SK-N-SH (cell line): ENCODE data around the gene PYGB. TPM values are rescaled to one million over a fixed set of nuclear protein-coding genes. Genes with fewer than 3 reads are reported as not detected.

Experiments
- CTCF ChIA-PET: fragments of 300-600, 350-600 bp; formaldehyde crosslinking; extraction: SDS; loops from one replicate; lab custom pipeline; 2021; lab: Yijun Ruan, JAX
- POLR2A ChIA-PET: fragments of 350-600 bp; sonication (Branson Sonifier 250); formaldehyde crosslinking; extraction: SDS; loops from one replicate; lab custom pipeline; 2020; ENCODE audit warnings: antibody characterized with exemption, inconsistent platforms; lab: Yijun Ruan, JAX
- DNase-seq: peaks from one replicate; pipeline ENCODE4 v3.0.0; 2012
- H2AFZ ChIP-seq: fragments of 200-600 bp; sonication (generic); 2 replicates; pipeline ENCODE4 v1.8.1; 2016; ENCODE audit warnings: antibody characterized with exemption, mild to moderate bottlenecking, low read depth
- H3F3A ChIP-seq: fragments of 200-600 bp; sonication (generic); replicated peaks from 2 replicates; pipeline ENCODE3; 2016; ENCODE audit warnings: antibody characterized with exemption, mild to moderate bottlenecking; ENCODE audit not compliant: insufficient read depth
- H3K27ac ChIP-seq, 2 experiments: fragments of 200-500 bp in 1 of 2; fragments of 200-600 bp in 1 of 2; sonication (Bioruptor generic) in 1 of 2; sonication (generic), shearing (Covaris generic) in 1 of 2; 2 replicates each; pipeline versions ENCODE4 v1.5.1 to v1.6.1; 2014 to 2016; ENCODE audit warnings: low read depth in 2 of 2, inconsistent platforms in 1 of 2, low read length in 1 of 2, mild to moderate bottlenecking in 1 of 2, mixed read lengths in 1 of 2
- H3K27me3 ChIP-seq: fragments of 200-600 bp; sonication (generic), shearing (Covaris generic); 2 replicates; pipeline ENCODE4 v1.6.1; 2016; ENCODE audit warnings: mixed run types; ENCODE audit not compliant: insufficient read depth
- H3K36me3 ChIP-seq, 2 experiments: fragments of 200-500 bp in 1 of 2; fragments of 200-600 bp in 1 of 2; sonication (Bioruptor generic) in 1 of 2; sonication (generic) in 1 of 2; replicated peaks in 1 of 2; 2 replicates each; pipeline versions ENCODE3 to v1.5.1; 2014 to 2016; ENCODE audit warnings: low read length in 1 of 2, mild to moderate bottlenecking in 1 of 2; ENCODE audit not compliant: insufficient read depth in 2 of 2, control insufficient read depth in 1 of 2
- H3K4me1 ChIP-seq, 2 experiments: fragments of 200-500 bp in 1 of 2; fragments of 200-600 bp in 1 of 2; sonication (Bioruptor generic) in 1 of 2; sonication (generic), shearing (Covaris generic) in 1 of 2; 2 replicates each; pipeline versions ENCODE4 v1.5.1 to v1.6.1; 2014 to 2016; ENCODE audit warnings: low read depth in 1 of 2, low read length in 1 of 2, mixed run types in 1 of 2; ENCODE audit not compliant: insufficient read depth in 2 of 2, control insufficient read depth in 1 of 2
- H3K4me2 ChIP-seq: fragments of 200-600 bp; sonication (generic), shearing (Covaris generic); 2 replicates; pipeline ENCODE4 v1.6.1; 2017; ENCODE audit warnings: mixed run types
- H3K4me3 ChIP-seq, 2 experiments: fragments of 200-500 bp in 1 of 2; fragments of 200-600 bp in 1 of 2; sonication (Bioruptor generic) in 1 of 2; sonication (generic), shearing (Covaris generic) in 1 of 2; 2 replicates each; pipeline versions ENCODE4 v1.5.1 to v1.8.1; 2014 to 2016; ENCODE audit warnings: low read depth in 2 of 2, inconsistent platforms in 1 of 2, low read length in 1 of 2, mild to moderate bottlenecking in 1 of 2, mixed read lengths in 1 of 2, moderate library complexity in 1 of 2
- H3K79me2 ChIP-seq: fragments of 200-600 bp; sonication (generic); 2 replicates; pipeline ENCODE4 v1.8.1; 2017; ENCODE audit warnings: mild to moderate bottlenecking; ENCODE audit not compliant: insufficient read depth
- H3K9ac ChIP-seq: fragments of 200-600 bp; sonication (generic); 2 replicates; pipeline ENCODE4 v1.6.1; 2017; ENCODE audit warnings: mixed run types
- H3K9me2 ChIP-seq: fragments of 200-600 bp; sonication (generic); 2 replicates; pipeline ENCODE4 v1.6.1; 2017; ENCODE audit warnings: mixed run types
- H3K9me3 ChIP-seq: fragments of 200-600 bp; sonication (generic); 2 replicates; pipeline ENCODE4 v1.6.1; 2017; ENCODE audit warnings: mixed run types, mild to moderate bottlenecking, moderate library complexity
- H4K20me1 ChIP-seq: fragments of 200-600 bp; sonication (generic); 2 replicates; pipeline ENCODE4 v1.6.1; 2017; ENCODE audit warnings: mild to moderate bottlenecking, mixed run types; ENCODE audit not compliant: insufficient read depth
- CTCF ChIP-seq: fragments of 200-600 bp; sonication (generic); IDR thresholded peaks from 2 replicates; pipeline ENCODE4 v1.6.1; 2017; ENCODE audit warnings: antibody characterized with exemption, mild to moderate bottlenecking, moderate library complexity
- MEF2A ChIP-seq: IDR thresholded peaks from 2 replicates; pipeline ENCODE4 v1.4.0; 2012; ENCODE audit warnings: low read depth, borderline replicate concordance
- PBX3 ChIP-seq: IDR thresholded peaks from 2 replicates; pipeline ENCODE4; 2012
- RCOR1 ChIP-seq: fragments of 150-350 bp; IDR thresholded peaks from 2 replicates; pipeline ENCODE4 v1.6.1; 2017; ENCODE audit warnings: antibody characterized with exemption, low read length
- REST ChIP-seq: IDR thresholded peaks from 2 replicates; pipeline ENCODE4 v1.6.1; 2012; ENCODE audit warnings: mild to moderate bottlenecking, low read depth, low read length, moderate library complexity
- TAF1 ChIP-seq: IDR thresholded peaks from 2 replicates; pipeline ENCODE4 v1.6.1; 2012; ENCODE audit warnings: low read depth, mild to moderate bottlenecking, low read length, moderate library complexity, borderline replicate concordance
- USF2 ChIP-seq: fragments of 150-350 bp; IDR thresholded peaks from 2 replicates; pipeline ENCODE4 v1.6.1; 2017; ENCODE audit warnings: antibody characterized with exemption, low read length, low read depth, borderline replicate concordance
- WGBS: methylation state at CpG from one replicate; pipeline ENCODE4 v1.1.6; 2017; ENCODE audit warnings: low lambda C conversion rate; 5-methylcytosine and 5-hydroxymethylcytosine counted together
- polyA plus RNA-seq, 3 experiments: library from polyadenylated mRNA; depleted of rRNA; stranded (reverse); fragments of >200 nt; gene quantifications; 2 replicates each; pipeline ENCODE4 v1.2.3, GENCODE V29; 2012

PYGB gene
- polyA plus RNA-seq, 1 of the 3 experiments (the other 2 are of a cell fraction) = 35.8 TPM

GRCh38 chr20:25325997-25326396 is 78.1 kb downstream of the PYGB start:
- Histone ChIP-seq H3F3A (no peaks in the 10 kb centered on the region), H3K27me3 (no peaks in the 10 kb centered on the region), H3K4me1 (peaks cover 0 to 9% of the 10 kb centered on the region in 2 experiments; a peak in 2 of 4 replicates), H3K9ac (no peak overlapping the region), H3K4me2 (no peak overlapping the region), H2AFZ (no peak overlapping the region), H3K9me3 (no peaks in the 10 kb centered on the region), H3K36me3 (peaks cover 5 to 10% of the 10 kb centered on the region in 2 experiments), H3K9me2 (no peaks in the 10 kb centered on the region), H4K20me1 (no peaks in the 10 kb centered on the region), H3K27ac (no peak overlapping the region), H3K79me2 (peaks cover 10% of the 10 kb centered on the region; the same call in 1 of the 2 replicates), H3K4me3 (no peak overlapping the region)
- TF ChIP-seq MEF2A (no peak), RCOR1 (no peak), REST (no peak), CTCF (no peak), PBX3 (no peak), TAF1 (no peak), USF2 (no peak)
- POLR2A ChIA-PET = no interaction called here
- WGBS = 100% methylated on average over 2 of the region's 2 CpGs
- no peak for DNase-seq
- CTCF ChIA-PET = interaction anchor here (1.5 to 2.0 kb wide), 2 partner anchors 15 to 31 kb away, joined by 4 to 5 read pairs; no protein-coding TSS in a partner anchor
